Measurements from ENCODE around the gene PPP1R37.

PPP1R37 gene

DNA sequence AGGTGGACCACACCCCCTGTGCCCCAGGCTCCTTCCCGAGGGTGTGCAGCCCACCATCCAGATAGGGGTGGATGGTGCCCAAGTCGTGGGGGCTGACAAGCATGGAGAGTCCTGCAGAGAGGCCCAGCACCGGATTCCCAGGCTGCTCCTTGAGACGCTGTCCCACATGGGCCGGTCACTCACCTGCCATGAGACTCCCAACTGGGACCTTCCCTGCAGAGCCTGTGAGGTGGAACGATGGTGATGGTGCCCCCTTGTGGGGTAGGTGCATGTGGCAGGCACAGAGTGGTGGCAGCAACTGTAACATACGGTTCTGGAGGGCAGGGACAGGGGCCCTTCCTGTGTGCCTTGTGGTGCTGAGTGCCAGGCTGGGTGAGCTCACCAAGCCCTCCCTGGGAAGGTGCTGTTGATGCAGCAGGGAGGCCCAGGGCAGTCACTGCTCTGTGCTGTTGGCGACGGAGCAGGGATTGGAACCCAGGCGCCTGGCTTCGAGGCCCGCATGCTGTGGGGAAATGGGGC, 33.1 kb downstream of the PPP1R37 start:
- Histone ChIP-seq H3K36me3 (ENCODE audit: control insufficient read depth, insufficient read depth, low read length) (no peaks in the 10 kb centered on the region), H3K27ac (ENCODE audit: low read length) (no peak overlapping the region), H3K4me3 (ENCODE audit: low read length) (no peak overlapping the region), H3K27me3 (ENCODE audit: control insufficient read depth, insufficient read depth, low read length) (no peaks in the 10 kb centered on the region), H3K4me1 (ENCODE audit: control insufficient read depth, insufficient read depth, low read length) (peaks cover 6% of the 10 kb centered on the region), H3K9me3 (ENCODE audit: control insufficient read depth, insufficient read depth, low read length) (no peaks in the 10 kb centered on the region)
- no CpG with 5 or more reads among the region's 12 CpGs for WGBS (ENCODE audit: insufficient coverage, insufficient read length)
- DNase-seq (ENCODE audit: low read depth, low spot score), result peak; percentile 57

- no CpG with 5 or more reads among the region's 7 CpGs for WGBS (ENCODE audit: insufficient coverage, insufficient read length)
These were observed 33.7 kb downstream of the PPP1R37 start for GRCh38 chr19:45126654-45127053.

DNA sequence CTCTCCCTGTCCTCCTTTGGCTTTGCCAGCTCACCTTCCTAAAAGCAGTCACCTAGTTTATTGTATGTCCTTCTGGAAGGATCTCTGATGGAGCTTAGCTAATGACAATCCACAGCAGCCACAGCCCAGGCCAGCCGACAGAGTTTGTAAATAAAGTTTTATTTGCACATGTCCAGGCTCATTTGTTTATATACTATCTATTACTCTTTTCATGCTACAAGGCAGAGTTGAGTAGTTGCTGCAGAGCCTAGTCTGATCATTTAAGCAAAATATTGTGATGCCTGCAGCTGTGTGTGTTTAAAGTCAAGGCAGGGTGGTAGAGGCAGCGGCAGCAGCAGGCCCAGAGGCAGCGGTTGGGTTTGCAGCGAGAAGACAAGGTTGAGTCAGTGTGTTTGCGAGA, 35.2 kb downstream of the PPP1R37 start:
- H3K27ac ChIP-seq (ENCODE audit: low read length), result no peak overlapping the region
- no peaks in the 10 kb centered on the region for H3K9me3 ChIP-seq (ENCODE audit: control insufficient read depth, insufficient read depth, low read length)
- no peak for DNase-seq (ENCODE audit: low read depth, low spot score)
- H3K27me3 ChIP-seq (ENCODE audit: control insufficient read depth, insufficient read depth, low read length), result no peaks in the 10 kb centered on the region
- no CpG with 5 or more reads among the region's 5 CpGs for WGBS (ENCODE audit: insufficient coverage, insufficient read length)
- peaks cover 6% of the 10 kb centered on the region for H3K4me1 ChIP-seq (ENCODE audit: control insufficient read depth, insufficient read depth, low read length)
- no peaks in the 10 kb centered on the region for H3K36me3 ChIP-seq (ENCODE audit: control insufficient read depth, insufficient read depth, low read length)
- H3K4me3 ChIP-seq (ENCODE audit: low read length), result no peak overlapping the region

More at GRCh38 chr19:45126654-45127053, 33.7 kb downstream of the PPP1R37 start:
- no peaks in the 10 kb centered on the region for H3K9me3 ChIP-seq (ENCODE audit: control insufficient read depth, insufficient read depth, low read length)
- H3K4me1 ChIP-seq (ENCODE audit: control insufficient read depth, insufficient read depth, low read length), result peaks cover 6% of the 10 kb centered on the region
- no peaks in the 10 kb centered on the region for H3K27me3 ChIP-seq (ENCODE audit: control insufficient read depth, insufficient read depth, low read length)
- no peaks in the 10 kb centered on the region for H3K36me3 ChIP-seq (ENCODE audit: control insufficient read depth, insufficient read depth, low read length)
- no peak overlapping the region for H3K4me3 ChIP-seq (ENCODE audit: low read length)
- H3K27ac ChIP-seq (ENCODE audit: low read length), result no peak overlapping the region
- DNase-seq (ENCODE audit: low read depth, low spot score), result no peak

DNA sequence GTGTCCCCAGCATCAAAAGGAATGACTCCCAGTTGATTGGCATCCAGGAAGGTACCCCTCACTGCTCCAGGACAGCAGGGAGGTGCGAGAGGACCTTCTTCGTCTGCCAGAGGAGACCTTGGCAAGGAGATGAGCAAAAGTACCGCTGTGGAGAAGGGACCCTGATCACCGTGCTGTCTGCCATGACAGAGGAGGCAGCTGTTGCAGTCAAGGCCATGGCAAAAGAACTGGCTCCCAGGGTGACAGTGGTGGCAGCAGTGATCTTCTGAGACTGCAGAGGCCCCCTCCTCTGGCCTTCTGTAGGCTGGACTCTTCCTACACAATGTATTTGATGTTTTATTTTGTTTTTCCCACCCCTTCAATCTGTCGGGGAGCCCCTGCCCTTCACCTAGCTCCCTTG, 35.8 kb downstream of the PPP1R37 start:
- Histone ChIP-seq H3K27me3 (ENCODE audit: control insufficient read depth, insufficient read depth, low read length) (no peaks in the 10 kb centered on the region), H3K4me1 (ENCODE audit: control insufficient read depth, insufficient read depth, low read length) (peaks cover 6% of the 10 kb centered on the region), H3K9me3 (ENCODE audit: control insufficient read depth, insufficient read depth, low read length) (no peaks in the 10 kb centered on the region), H3K27ac (ENCODE audit: low read length) (no peak overlapping the region), H3K36me3 (ENCODE audit: control insufficient read depth, insufficient read depth, low read length) (no peaks in the 10 kb centered on the region), H3K4me3 (ENCODE audit: low read length) (no peak overlapping the region)
- DNase-seq (ENCODE audit: low read depth, low spot score), result no peak
- no CpG with 5 or more reads among the region's 5 CpGs for WGBS (ENCODE audit: insufficient coverage, insufficient read length)

- no peak overlapping the region for H3K4me3 ChIP-seq (ENCODE audit: low read length)
- no peaks in the 10 kb centered on the region for H3K27me3 ChIP-seq (ENCODE audit: control insufficient read depth, insufficient read depth, low read length)
- H3K36me3 ChIP-seq (ENCODE audit: control insufficient read depth, insufficient read depth, low read length), result no peaks in the 10 kb centered on the region
- H3K27ac ChIP-seq (ENCODE audit: low read length), result no peak overlapping the region
- H3K4me1 ChIP-seq (ENCODE audit: control insufficient read depth, insufficient read depth, low read length), result peaks cover 6% of the 10 kb centered on the region
- no CpG with 5 or more reads among the region's 13 CpGs for WGBS (ENCODE audit: insufficient coverage, insufficient read length)
- no peaks in the 10 kb centered on the region for H3K9me3 ChIP-seq (ENCODE audit: control insufficient read depth, insufficient read depth, low read length)
- DNase-seq (ENCODE audit: low read depth, low spot score), result no peak
These were observed 37.3 kb downstream of the PPP1R37 start for GRCh38 chr19:45130236-45130635.

DNA sequence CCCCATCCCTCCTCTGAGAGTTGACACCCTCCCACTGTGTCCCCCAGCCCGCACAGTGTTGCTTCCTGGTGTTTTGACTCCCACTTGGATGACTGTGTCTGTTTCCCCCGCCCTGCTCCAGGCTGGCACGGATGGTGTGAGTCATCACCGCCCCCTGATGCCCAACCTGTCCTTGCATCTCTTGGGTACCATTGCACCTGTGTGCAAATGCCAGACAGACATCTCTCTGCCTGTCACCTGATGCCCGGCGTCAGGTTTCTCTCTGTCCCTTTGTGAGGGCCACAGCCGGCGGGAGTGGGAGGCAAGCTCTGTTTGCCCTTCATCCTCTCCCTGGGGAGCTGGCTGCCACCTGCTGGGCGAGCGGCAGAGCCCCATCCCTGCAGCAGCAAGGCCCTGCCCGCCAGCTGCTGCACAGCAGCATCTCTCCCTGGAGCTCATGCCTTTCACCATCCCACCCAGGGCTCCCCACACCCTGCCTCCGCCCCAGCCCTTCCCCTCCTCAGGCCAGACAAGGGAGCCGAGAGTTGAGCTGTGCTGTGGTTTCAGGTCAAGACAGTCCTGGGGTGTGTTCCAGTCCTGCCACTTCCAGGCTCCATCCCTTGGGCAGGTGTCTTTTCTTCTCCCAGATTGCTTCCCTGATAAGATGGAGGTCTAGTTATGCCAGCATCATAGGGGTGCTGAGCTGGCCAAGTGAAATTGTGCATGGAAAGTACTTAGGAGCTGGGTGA, 38.1 kb downstream of the PPP1R37 start:
- H3K27ac ChIP-seq (ENCODE audit: low read length), result no peak overlapping the region
- no CpG with 5 or more reads among the region's 13 CpGs for WGBS (ENCODE audit: insufficient coverage, insufficient read length)
- no peak for DNase-seq (ENCODE audit: low read depth, low spot score)

DNA sequence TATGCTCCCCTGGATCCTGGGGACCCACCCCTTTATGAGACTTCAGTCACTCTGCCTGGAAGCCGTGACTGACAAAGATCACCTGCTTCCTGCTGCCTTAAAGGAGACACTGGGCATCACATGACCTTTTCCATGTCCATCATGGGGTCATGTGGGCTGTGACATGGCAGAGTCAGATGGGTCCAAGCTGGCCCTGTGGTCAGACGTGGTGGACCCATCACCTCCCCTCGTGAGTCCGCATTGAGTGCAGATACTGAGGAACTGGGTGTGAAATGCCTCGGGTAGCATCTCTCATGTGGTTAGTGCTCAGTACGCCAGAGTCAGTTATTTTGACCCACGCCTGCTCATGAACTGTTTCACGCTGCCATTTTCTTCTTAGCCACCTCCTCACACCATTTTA, 40.7 kb downstream of the PPP1R37 start:
- Histone ChIP-seq H3K27ac (ENCODE audit: low read length) (no peak overlapping the region), H3K4me3 (ENCODE audit: low read length) (no peak overlapping the region), H3K27me3 (ENCODE audit: control insufficient read depth, insufficient read depth, low read length) (no peaks in the 10 kb centered on the region), H3K36me3 (ENCODE audit: control insufficient read depth, insufficient read depth, low read length) (no peaks in the 10 kb centered on the region; the same call in 1 of the 2 replicates), H3K4me1 (ENCODE audit: control insufficient read depth, insufficient read depth, low read length) (peaks cover 6% of the 10 kb centered on the region), H3K9me3 (ENCODE audit: control insufficient read depth, insufficient read depth, low read length) (no peaks in the 10 kb centered on the region)
- no peak for DNase-seq (ENCODE audit: low read depth, low spot score)
- no CpG with 5 or more reads among the region's 8 CpGs for WGBS (ENCODE audit: insufficient coverage, insufficient read length)

More for the DNA sequence above, 38.1 kb downstream of the PPP1R37 start:
- Histone ChIP-seq H3K36me3 (ENCODE audit: control insufficient read depth, insufficient read depth, low read length) (no peaks in the 10 kb centered on the region), H3K4me1 (ENCODE audit: control insufficient read depth, insufficient read depth, low read length) (peaks cover 6% of the 10 kb centered on the region), H3K4me3 (ENCODE audit: low read length) (no peak overlapping the region), H3K27me3 (ENCODE audit: control insufficient read depth, insufficient read depth, low read length) (no peaks in the 10 kb centered on the region), H3K9me3 (ENCODE audit: control insufficient read depth, insufficient read depth, low read length) (no peaks in the 10 kb centered on the region)

- H3K27ac ChIP-seq (ENCODE audit: low read length), result no peak overlapping the region
- no CpG with 5 or more reads among the region's 21 CpGs for WGBS (ENCODE audit: insufficient coverage, insufficient read length)
- no peaks in the 10 kb centered on the region for H3K27me3 ChIP-seq (ENCODE audit: control insufficient read depth, insufficient read depth, low read length)
- no peaks in the 10 kb centered on the region; the same call in 1 of the 2 replicates for H3K36me3 ChIP-seq (ENCODE audit: control insufficient read depth, insufficient read depth, low read length)
- no peak overlapping the region for H3K4me3 ChIP-seq (ENCODE audit: low read length)
- no peaks in the 10 kb centered on the region for H3K9me3 ChIP-seq (ENCODE audit: control insufficient read depth, insufficient read depth, low read length)
- DNase-seq (ENCODE audit: low read depth, low spot score), result no peak
- peaks cover 5% of the 10 kb centered on the region for H3K4me1 ChIP-seq (ENCODE audit: control insufficient read depth, insufficient read depth, low read length)
These were observed 42.4 kb downstream of the PPP1R37 start for GRCh38 chr19:45135176-45135885.

GRCh38 chr19:45136507-45137178, 43.7 kb downstream of the PPP1R37 start:
- Histone ChIP-seq H3K27me3 (ENCODE audit: control insufficient read depth, insufficient read depth, low read length) (no peaks in the 10 kb centered on the region), H3K36me3 (ENCODE audit: control insufficient read depth, insufficient read depth, low read length) (peaks cover 1% of the 10 kb centered on the region; the same call in 1 of the 2 replicates), H3K4me1 (ENCODE audit: control insufficient read depth, insufficient read depth, low read length) (peaks cover 1% of the 10 kb centered on the region), H3K4me3 (ENCODE audit: low read length) (no peak overlapping the region), H3K27ac (ENCODE audit: low read length) (no peak overlapping the region), H3K9me3 (ENCODE audit: control insufficient read depth, insufficient read depth, low read length) (no peaks in the 10 kb centered on the region)
- no peak for DNase-seq (ENCODE audit: low read depth, low spot score)
- WGBS (ENCODE audit: insufficient coverage, insufficient read length), result no CpG with 5 or more reads among the region's 12 CpGs

GRCh38 chr19:45137179-45137761, 44.3 kb downstream of the PPP1R37 start:
- H3K27me3 ChIP-seq (ENCODE audit: control insufficient read depth, insufficient read depth, low read length), result no peaks in the 10 kb centered on the region
- H3K4me3 ChIP-seq (ENCODE audit: low read length), result no peak overlapping the region
- H3K27ac ChIP-seq (ENCODE audit: low read length), result no peak overlapping the region
- peaks cover 7% of the 10 kb centered on the region; the same call in 1 of the 2 replicates for H3K36me3 ChIP-seq (ENCODE audit: control insufficient read depth, insufficient read depth, low read length)
- no peak for DNase-seq (ENCODE audit: low read depth, low spot score)
- no peaks in the 10 kb centered on the region for H3K9me3 ChIP-seq (ENCODE audit: control insufficient read depth, insufficient read depth, low read length)
- no CpG with 5 or more reads among the region's 17 CpGs for WGBS (ENCODE audit: insufficient coverage, insufficient read length)
- H3K4me1 ChIP-seq (ENCODE audit: control insufficient read depth, insufficient read depth, low read length), result peaks cover 1% of the 10 kb centered on the region

Measured in iPS DF 6.9 (cell line).